ENCODE measurements around the gene PRKCZ. TPM values are rescaled to one million over a fixed set of nuclear protein-coding genes. Genes with fewer than 3 reads are reported as not detected.

Gene PRKCZ
- polyA plus RNA-seq, 1 of the 3 experiments (the other 2 are of a cell fraction) = 24.2 TPM

DNA sequence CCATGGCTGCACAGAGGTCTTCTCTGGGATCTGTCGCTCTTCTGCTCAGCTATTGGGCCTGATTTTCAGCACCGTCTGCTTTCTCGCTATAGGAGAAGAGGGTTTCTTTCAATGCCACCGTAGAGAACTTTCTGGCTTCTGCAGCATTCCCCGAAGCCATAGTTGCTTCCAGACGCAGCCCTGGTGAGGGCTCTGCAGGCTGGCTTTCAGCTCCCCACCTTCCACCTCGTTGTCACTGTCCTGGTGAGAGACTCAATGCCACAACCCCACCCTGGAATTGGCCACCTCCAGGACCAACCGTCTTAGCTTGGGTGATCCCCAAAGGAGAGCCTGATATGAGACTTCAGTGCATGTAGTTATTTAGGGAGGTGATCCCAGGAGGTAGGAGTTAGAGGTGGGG, 12.0 kb upstream of the PRKCZ start:
- TF ChIP-seq NRF1 (IDR thresholded peaks at IDR 0.05; ENCODE audit: low read depth, low read length) (no peak), MXI1 (IDR thresholded peaks at IDR 0.05; ENCODE audit: low read depth, low read length) (no peak), CHD2 (IDR thresholded peaks at IDR 0.05; ENCODE audit: low read length, partially characterized antibody) (no peak), RCOR1 (IDR thresholded peaks at IDR 0.05; ENCODE audit: low read length) (no peak), ELF1 (IDR thresholded peaks at IDR 0.05) (no peak), JUND (IDR thresholded peaks at IDR 0.05) (no peak), EP300 (IDR thresholded peaks at IDR 0.05; ENCODE audit: borderline replicate concordance in 1 of 2, low read depth in 1 of 2, low read length in 1 of 2) (no peak), RAD21 (IDR thresholded peaks at IDR 0.05; ENCODE audit: low read length) (no peak), POLR2AphosphoS5 (IDR thresholded peaks at IDR 0.05; ENCODE audit: low read depth, low read length) (no peak), FOSL2 (IDR thresholded peaks at IDR 0.05; ENCODE audit: borderline replicate concordance, low read depth) (no peak), SMC3 (IDR thresholded peaks at IDR 0.05; ENCODE audit: low read depth, low read length) (no peak), ZBTB33 (IDR thresholded peaks at IDR 0.05; ENCODE audit: borderline replicate concordance, low read depth) (no peak), GABPA (IDR thresholded peaks at IDR 0.05; ENCODE audit: low read depth) (no peak), FOXJ3 (CRISPR knock-in tag; IDR thresholded peaks at IDR 0.05) (no peak), YY1 (IDR thresholded peaks at IDR 0.05; ENCODE audit: low read depth) (no peak)
- TF ChIP-seq, protein P1, sequence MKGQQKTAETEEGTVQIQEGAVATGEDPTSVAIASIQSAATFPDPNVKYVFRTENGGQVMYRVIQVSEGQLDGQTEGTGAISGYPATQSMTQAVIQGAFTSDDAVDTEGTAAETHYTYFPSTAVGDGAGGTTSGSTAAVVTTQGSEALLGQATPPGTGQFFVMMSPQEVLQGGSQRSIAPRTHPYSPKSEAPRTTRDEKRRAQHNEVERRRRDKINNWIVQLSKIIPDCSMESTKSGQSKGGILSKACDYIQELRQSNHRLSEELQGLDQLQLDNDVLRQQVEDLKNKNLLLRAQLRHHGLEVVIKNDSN (IDR thresholded peaks at IDR 0.05; ENCODE audit: borderline replicate concordance, low read depth) = no peak
- 63% methylated on average over 8 of the region's 8 CpGs for WGBS (ENCODE audit: low lambda C conversion rate)
- H3K4me2 ChIP-seq = no peak overlapping the region
- H3F3A ChIP-seq (replicated peaks; ENCODE audit: insufficient read depth) = no peaks in the 10 kb centered on the region
- no peaks in the 10 kb centered on the region for H3K27me3 ChIP-seq (ENCODE audit: insufficient read depth)
- peaks cover 0 to 4% of the 10 kb centered on the region in 2 experiments; a peak in 1 of 4 replicates for H3K4me1 ChIP-seq (ENCODE audit: control insufficient read depth in 1 of 2, insufficient read depth in 2 of 2, low read depth in 1 of 2, low read length in 1 of 2)
- H3K79me2 ChIP-seq (ENCODE audit: insufficient read depth) = no peaks in the 10 kb centered on the region
- ChIA-PET POLR2A (no interaction called here), CTCF (interaction anchor here (1.2 kb wide), 2 partner anchors 78 to 94 kb away, joined by 5 read pairs; no protein-coding TSS in a partner anchor)
- no peaks in the 10 kb centered on the region for H3K9me2 ChIP-seq
- no peaks in the 10 kb centered on the region for H3K9me3 ChIP-seq
- H4K20me1 ChIP-seq (ENCODE audit: insufficient read depth) = no peaks in the 10 kb centered on the region
- H3K27ac ChIP-seq (ENCODE audit: low read depth in 2 of 2, low read length in 1 of 2) = no peak overlapping the region
- DNase-seq = no peak
- no peak overlapping the region for H2AFZ ChIP-seq (ENCODE audit: low read depth)
- no peak overlapping the region for H3K4me3 ChIP-seq (ENCODE audit: low read depth in 2 of 2, low read length in 1 of 2)
- H3K9ac ChIP-seq = no peak overlapping the region
- no peaks in the 10 kb centered on the region for H3K36me3 ChIP-seq (replicated peaks in 1 of 2; ENCODE audit: control insufficient read depth in 1 of 2, insufficient read depth in 2 of 2, low read length in 1 of 2)

DNA sequence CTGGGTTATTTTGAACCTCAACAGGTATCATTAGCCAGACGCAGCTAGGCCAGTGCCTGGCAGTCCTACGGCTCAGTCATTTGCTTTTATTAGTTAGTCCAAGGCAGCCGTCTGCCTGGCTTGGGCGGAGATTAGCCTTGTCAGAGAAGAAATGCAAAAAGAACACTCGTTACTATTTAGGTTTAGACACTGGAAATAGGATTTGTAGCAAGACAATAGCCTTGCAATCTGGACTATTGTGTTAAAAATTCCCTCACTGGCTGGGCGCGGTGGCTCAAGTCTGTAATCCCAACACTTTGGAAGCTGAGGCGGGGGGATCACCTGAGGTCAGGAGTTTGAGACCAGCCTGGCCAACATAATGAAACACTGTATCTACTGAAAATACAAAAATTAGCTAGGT, 11.0 kb upstream of the PRKCZ start:
- no peaks in the 10 kb centered on the region for H3K79me2 ChIP-seq (ENCODE audit: insufficient read depth)
- no peak overlapping the region for H3K4me2 ChIP-seq
- no peaks in the 10 kb centered on the region for H3F3A ChIP-seq (replicated peaks; ENCODE audit: insufficient read depth)
- H3K9ac ChIP-seq = no peak overlapping the region
- no peaks in the 10 kb centered on the region for H3K36me3 ChIP-seq (replicated peaks in 1 of 2; ENCODE audit: control insufficient read depth in 1 of 2, insufficient read depth in 2 of 2, low read length in 1 of 2)
- CTCF ChIA-PET = interaction anchor here (1.1 to 8.3 kb wide), 2 partner anchors 80 to 95 kb away, joined by 4 to 268 read pairs; no protein-coding TSS in a partner anchor
- no peak overlapping the region for H3K27ac ChIP-seq (ENCODE audit: low read depth in 2 of 2, low read length in 1 of 2)
- H3K4me3 ChIP-seq (ENCODE audit: low read depth in 2 of 2, low read length in 1 of 2) = no peak overlapping the region
- no peaks in the 10 kb centered on the region for H4K20me1 ChIP-seq (ENCODE audit: insufficient read depth)
- POLR2A ChIA-PET = no interaction called here
- no peaks in the 10 kb centered on the region for H3K27me3 ChIP-seq (ENCODE audit: insufficient read depth)
- H3K9me2 ChIP-seq = no peaks in the 10 kb centered on the region
- WGBS (ENCODE audit: low lambda C conversion rate) = 71% methylated on average over 8 of the region's 8 CpGs
- no peaks in the 10 kb centered on the region for H3K9me3 ChIP-seq
- H2AFZ ChIP-seq (ENCODE audit: low read depth) = no peak overlapping the region
- no peak for DNase-seq
- H3K4me1 ChIP-seq (ENCODE audit: control insufficient read depth in 1 of 2, insufficient read depth in 2 of 2, low read depth in 1 of 2, low read length in 1 of 2) = no peaks in the 10 kb centered on the region; a peak in 1 of 4 replicates
- TF ChIP-seq MEF2A (IDR thresholded peaks at IDR 0.05; ENCODE audit: borderline replicate concordance, low read depth) = no peak
- TF ChIP-seq TCF12 (IDR thresholded peaks at IDR 0.05) = no peak
- TF ChIP-seq FOXM1 (IDR thresholded peaks at IDR 0.05; ENCODE audit: low read depth) = no peak
- no peak for TF ChIP-seq USF2 (IDR thresholded peaks at IDR 0.05; ENCODE audit: borderline replicate concordance, low read depth, low read length)
- no peak for TF ChIP-seq FOSL2 (IDR thresholded peaks at IDR 0.05; ENCODE audit: borderline replicate concordance, low read depth)
- no peak for TF ChIP-seq REST (IDR thresholded peaks at IDR 0.05; ENCODE audit: low read depth, low read length)
- TF ChIP-seq, protein P2, sequence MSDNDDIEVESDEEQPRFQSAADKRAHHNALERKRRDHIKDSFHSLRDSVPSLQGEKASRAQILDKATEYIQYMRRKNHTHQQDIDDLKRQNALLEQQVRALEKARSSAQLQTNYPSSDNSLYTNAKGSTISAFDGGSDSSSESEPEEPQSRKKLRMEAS (IDR thresholded peaks at IDR 0.05; ENCODE audit: low read depth) = no peak
- no peak for TF ChIP-seq POLR2AphosphoS5 (IDR thresholded peaks at IDR 0.05; ENCODE audit: low read depth, low read length)
- no peak for TF ChIP-seq TAF1 (IDR thresholded peaks at IDR 0.05; ENCODE audit: borderline replicate concordance, low read depth, low read length)

Measured in SK-N-SH (cell line).